Activated CD4-positive, alpha-beta T cell treated with anti-CD3 and anti-CD28 coated beads, Interleukin-2, Interleukin-6, amounts not matched to agents 100 ng/mL and 50 ng/mL, durations not matched to agents 16 hours and 8 hours (primary cell): Measurements from ENCODE around the gene OR4F6.

Experiments
- DNase-seq: peaks from one replicate; pipeline ENCODE4 v3.0.0-alpha.2; 2020

Gene OR4F6

GRCh38 chr15:101805605-101806345, 2.5 kb downstream of the OR4F6 start:
- DNase-seq: no peak

GRCh38 chr15:101807345-101807945, 4.1 kb downstream of the OR4F6 start:
- DNase-seq: no peak

- DNase-seq: no peak
Observed at GRCh38 chr15:101808201-101808600, 4.9 kb downstream of the OR4F6 start.

- no peak for DNase-seq
Observed at GRCh38 chr15:101810456-101810855, 7.1 kb downstream of the OR4F6 start.

GRCh38 chr15:101810876-101811275, 7.6 kb downstream of the OR4F6 start:
- no peak for DNase-seq

GRCh38 chr15:101811902-101812301, 8.6 kb downstream of the OR4F6 start, which contains the start of gene OR4F15:
Gene OR4F15, plus strand, starts transcription at chr15:101812202. Its CDS starts 5,985 bp downstream, at chr15:101818187.
- DNase-seq: no peak

- DNase-seq: no peak
Observed at GRCh38 chr15:101813803-101814534, 10.7 kb downstream of the OR4F6 start.

- DNase-seq: no peak
Observed at GRCh38 chr15:101820781-101821180, 17.5 kb downstream of the OR4F6 start.

- DNase-seq: no peak
Observed at GRCh38 chr15:101827257-101827656, 23.9 kb downstream of the OR4F6 start.

GRCh38 chr15:101828774-101829173, 25.5 kb downstream of the OR4F6 start:
- no peak for DNase-seq

- DNase-seq: no peak
Observed at GRCh38 chr15:101841656-101842055, 38.3 kb downstream of the OR4F6 start.

- DNase-seq: no peak
Observed at GRCh38 chr15:101844916-101845315, 41.6 kb downstream of the OR4F6 start.

- DNase-seq: no peak
Observed at GRCh38 chr15:101852356-101852755, 49.0 kb downstream of the OR4F6 start.
